ENCODE measurements around the gene ATMIN. TPM values are rescaled to one million over a fixed set of nuclear protein-coding genes. Genes with fewer than 3 reads are reported as not detected.

ATMIN gene
- total and polyA plus RNA-seq, 2 of the 13 experiments (the other 11 are each of a cell fraction or from before 2014, with no cell fraction given) = 34.6 to 60.4 TPM

DNA sequence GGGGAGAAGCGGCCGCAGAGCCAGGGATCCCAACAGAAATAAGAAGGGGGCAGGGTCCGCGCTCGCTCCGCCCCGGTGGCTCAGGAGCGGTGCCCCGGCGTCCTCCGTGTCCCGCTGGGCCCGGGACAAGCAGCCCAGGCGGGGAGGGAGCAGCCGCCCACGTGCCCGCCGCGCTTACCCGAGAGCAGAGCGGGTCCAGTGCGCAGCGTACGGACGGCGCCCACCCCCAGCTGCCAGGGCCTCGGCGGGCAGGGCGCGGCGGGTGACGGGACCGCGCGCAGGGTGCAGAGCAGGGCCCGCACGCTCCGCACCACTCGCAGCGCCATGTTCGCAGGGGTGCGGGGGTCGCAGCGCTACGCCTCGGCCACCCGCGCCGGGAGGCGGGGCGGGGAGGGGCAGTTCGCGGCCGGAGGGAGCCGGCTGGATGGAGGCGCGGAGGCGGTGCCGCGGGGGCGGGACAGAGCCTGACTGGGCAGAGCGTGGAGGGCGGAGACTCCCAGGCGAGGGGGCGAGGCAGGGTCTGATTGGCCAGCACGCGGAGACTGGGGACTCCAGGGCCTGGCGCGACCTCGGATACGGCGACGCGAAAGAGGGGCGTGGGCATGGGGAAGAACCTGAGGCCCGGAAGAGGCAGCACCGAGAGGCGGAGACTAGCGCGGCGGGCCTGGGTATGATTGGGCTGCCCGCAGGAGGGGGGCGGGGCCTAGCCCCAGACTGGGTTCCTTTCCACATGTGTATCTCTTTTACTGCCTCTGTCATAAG is 60.5 kb downstream of the ATMIN start, which contains the start of gene GCSH (continued):
- TF ChIP-seq, protein P1, sequence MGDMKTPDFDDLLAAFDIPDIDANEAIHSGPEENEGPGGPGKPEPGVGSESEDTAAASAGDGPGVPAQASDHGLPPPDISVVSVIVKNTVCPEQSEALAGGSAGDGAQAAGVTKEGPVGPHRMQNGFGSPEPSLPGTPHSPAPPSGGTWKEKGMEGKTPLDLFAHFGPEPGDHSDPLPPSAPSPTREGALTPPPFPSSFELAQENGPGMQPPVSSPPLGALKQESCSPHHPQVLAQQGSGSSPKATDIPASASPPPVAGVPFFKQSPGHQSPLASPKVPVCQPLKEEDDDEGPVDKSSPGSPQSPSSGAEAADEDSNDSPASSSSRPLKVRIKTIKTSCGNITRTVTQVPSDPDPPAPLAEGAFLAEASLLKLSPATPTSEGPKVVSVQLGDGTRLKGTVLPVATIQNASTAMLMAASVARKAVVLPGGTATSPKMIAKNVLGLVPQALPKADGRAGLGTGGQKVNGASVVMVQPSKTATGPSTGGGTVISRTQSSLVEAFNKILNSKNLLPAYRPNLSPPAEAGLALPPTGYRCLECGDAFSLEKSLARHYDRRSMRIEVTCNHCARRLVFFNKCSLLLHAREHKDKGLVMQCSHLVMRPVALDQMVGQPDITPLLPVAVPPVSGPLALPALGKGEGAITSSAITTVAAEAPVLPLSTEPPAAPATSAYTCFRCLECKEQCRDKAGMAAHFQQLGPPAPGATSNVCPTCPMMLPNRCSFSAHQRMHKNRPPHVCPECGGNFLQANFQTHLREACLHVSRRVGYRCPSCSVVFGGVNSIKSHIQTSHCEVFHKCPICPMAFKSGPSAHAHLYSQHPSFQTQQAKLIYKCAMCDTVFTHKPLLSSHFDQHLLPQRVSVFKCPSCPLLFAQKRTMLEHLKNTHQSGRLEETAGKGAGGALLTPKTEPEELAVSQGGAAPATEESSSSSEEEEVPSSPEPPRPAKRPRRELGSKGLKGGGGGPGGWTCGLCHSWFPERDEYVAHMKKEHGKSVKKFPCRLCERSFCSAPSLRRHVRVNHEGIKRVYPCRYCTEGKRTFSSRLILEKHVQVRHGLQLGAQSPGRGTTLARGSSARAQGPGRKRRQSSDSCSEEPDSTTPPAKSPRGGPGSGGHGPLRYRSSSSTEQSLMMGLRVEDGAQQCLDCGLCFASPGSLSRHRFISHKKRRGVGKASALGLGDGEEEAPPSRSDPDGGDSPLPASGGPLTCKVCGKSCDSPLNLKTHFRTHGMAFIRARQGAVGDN (CRISPR knock-in tag; IDR thresholded peaks at IDR 0.05) = peak; percentile 95
- TF ChIP-seq MYNN (CRISPR knock-in tag; IDR thresholded peaks at IDR 0.05; ENCODE audit: low read depth) (0 out of 2 replicates have a peak, but pooled peaks have one; percentile 18), EED (CRISPR knock-in tag; IDR thresholded peaks at IDR 0.05) (peak; percentile 88), U2AF2 (IDR thresholded peaks at IDR 0.05; ENCODE audit: low read depth, low read length) (no peak), BRCA1 (CRISPR knock-in tag; IDR thresholded peaks at IDR 0.05) (no peak), ADNP (CRISPR knock-in tag; IDR thresholded peaks at IDR 0.05) (no peak), TOPORS (CRISPR knock-in tag; IDR thresholded peaks at IDR 0.05) (peak; percentile 72), ZNF17 (CRISPR knock-in tag; IDR thresholded peaks at IDR 0.05) (no peak), ZZZ3 (CRISPR knock-in tag; IDR thresholded peaks at IDR 0.05; ENCODE audit: borderline replicate concordance) (no peak), DPF2 (CRISPR knock-in tag; IDR thresholded peaks at IDR 0.05; ENCODE audit: borderline replicate concordance, low read depth) (no peak), CBX2 (IDR thresholded peaks at IDR 0.05; ENCODE audit: low read depth, low read length) (no peak), CBX2 (CRISPR knock-in tag; IDR thresholded peaks at IDR 0.05; ENCODE audit: low read depth) (no peak), NFKBIZ (CRISPR knock-in tag; IDR thresholded peaks at IDR 0.05) (no peak; the same call in 1 of the 2 replicates), ZNF264 (CRISPR knock-in tag; IDR thresholded peaks at IDR 0.05) (no peak)
- TF ChIP-seq, protein P2, sequence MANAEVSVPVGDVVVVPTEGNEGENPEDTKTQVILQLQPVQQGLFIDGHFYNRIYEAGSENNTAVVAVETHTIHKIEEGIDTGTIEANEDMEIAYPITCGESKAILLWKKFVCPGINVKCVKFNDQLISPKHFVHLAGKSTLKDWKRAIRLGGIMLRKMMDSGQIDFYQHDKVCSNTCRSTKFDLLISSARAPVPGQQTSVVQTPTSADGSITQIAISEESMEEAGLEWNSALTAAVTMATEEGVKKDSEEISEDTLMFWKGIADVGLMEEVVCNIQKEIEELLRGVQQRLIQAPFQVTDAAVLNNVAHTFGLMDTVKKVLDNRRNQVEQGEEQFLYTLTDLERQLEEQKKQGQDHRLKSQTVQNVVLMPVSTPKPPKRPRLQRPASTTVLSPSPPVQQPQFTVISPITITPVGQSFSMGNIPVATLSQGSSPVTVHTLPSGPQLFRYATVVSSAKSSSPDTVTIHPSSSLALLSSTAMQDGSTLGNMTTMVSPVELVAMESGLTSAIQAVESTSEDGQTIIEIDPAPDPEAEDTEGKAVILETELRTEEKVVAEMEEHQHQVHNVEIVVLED (CRISPR knock-in tag; IDR thresholded peaks at IDR 0.05; ENCODE audit: borderline replicate concordance) = peak; percentile 74; the same call in 1 of the 2 replicates
- TF ChIP-seq, protein P3, sequence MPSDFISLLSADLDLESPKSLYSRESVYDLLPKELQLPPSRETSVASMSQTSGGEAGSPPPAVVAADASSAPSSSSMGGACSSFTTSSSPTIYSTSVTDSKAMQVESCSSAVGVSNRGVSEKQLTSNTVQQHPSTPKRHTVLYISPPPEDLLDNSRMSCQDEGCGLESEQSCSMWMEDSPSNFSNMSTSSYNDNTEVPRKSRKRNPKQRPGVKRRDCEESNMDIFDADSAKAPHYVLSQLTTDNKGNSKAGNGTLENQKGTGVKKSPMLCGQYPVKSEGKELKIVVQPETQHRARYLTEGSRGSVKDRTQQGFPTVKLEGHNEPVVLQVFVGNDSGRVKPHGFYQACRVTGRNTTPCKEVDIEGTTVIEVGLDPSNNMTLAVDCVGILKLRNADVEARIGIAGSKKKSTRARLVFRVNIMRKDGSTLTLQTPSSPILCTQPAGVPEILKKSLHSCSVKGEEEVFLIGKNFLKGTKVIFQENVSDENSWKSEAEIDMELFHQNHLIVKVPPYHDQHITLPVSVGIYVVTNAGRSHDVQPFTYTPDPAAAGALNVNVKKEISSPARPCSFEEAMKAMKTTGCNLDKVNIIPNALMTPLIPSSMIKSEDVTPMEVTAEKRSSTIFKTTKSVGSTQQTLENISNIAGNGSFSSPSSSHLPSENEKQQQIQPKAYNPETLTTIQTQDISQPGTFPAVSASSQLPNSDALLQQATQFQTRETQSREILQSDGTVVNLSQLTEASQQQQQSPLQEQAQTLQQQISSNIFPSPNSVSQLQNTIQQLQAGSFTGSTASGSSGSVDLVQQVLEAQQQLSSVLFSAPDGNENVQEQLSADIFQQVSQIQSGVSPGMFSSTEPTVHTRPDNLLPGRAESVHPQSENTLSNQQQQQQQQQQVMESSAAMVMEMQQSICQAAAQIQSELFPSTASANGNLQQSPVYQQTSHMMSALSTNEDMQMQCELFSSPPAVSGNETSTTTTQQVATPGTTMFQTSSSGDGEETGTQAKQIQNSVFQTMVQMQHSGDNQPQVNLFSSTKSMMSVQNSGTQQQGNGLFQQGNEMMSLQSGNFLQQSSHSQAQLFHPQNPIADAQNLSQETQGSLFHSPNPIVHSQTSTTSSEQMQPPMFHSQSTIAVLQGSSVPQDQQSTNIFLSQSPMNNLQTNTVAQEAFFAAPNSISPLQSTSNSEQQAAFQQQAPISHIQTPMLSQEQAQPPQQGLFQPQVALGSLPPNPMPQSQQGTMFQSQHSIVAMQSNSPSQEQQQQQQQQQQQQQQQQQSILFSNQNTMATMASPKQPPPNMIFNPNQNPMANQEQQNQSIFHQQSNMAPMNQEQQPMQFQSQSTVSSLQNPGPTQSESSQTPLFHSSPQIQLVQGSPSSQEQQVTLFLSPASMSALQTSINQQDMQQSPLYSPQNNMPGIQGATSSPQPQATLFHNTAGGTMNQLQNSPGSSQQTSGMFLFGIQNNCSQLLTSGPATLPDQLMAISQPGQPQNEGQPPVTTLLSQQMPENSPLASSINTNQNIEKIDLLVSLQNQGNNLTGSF (CRISPR knock-in tag; IDR thresholded peaks at IDR 0.05) = peak; percentile 76
- TF ChIP-seq, protein P4, sequence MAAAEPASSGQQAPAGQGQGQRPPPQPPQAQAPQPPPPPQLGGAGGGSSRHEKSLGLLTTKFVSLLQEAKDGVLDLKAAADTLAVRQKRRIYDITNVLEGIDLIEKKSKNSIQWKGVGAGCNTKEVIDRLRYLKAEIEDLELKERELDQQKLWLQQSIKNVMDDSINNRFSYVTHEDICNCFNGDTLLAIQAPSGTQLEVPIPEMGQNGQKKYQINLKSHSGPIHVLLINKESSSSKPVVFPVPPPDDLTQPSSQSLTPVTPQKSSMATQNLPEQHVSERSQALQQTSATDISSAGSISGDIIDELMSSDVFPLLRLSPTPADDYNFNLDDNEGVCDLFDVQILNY (CRISPR knock-in tag; conservative IDR thresholded peaks at IDR 0.05) = peak; percentile 20; the same call in 1 of the 2 replicates
